ENCODE results near the gene AKTIP.
"Not testable (repeated sequence)": the region's sequence is repeated elsewhere in the genome, so short reads cannot be mapped to it uniquely, and the experiment has no call there.

AKTIP gene

GRCh38 chr16:53502331-53503269 is at the start of gene AKTIP:
Gene AKTIP, minus strand, starts transcription at chr16:53503209. Its CDS starts 2,950 bp downstream, at chr16:53500259.
- intact Hi-C loops (cut with DNase I) = loop anchor here (2.0 to 10.0 kb wide), 2 partner anchors 68 to 202 kb away; partner anchors contain the start of genes FTO, RBL2 and RPGRIP1L
- peak in 35 of 42 donors; percentile 4 to 87 (median 33) for DNase-seq

- peak; percentile 40 to 86 (median 68) for DNase-seq
- intact Hi-C loops (cut with DNase I) = no loop called here
Measured at GRCh38 chr16:53549970-53550690, 47.1 kb upstream of the AKTIP start.

GRCh38 chr16:53546988-53547391 is 44.0 kb upstream of the AKTIP start:
- no peak for DNase-seq
- intact Hi-C loops (cut with DNase I) = no loop called here

- intact Hi-C loops (cut with DNase I) = no loop called here
- no peak for DNase-seq
Measured at GRCh38 chr16:53545433-53545832, 42.4 kb upstream of the AKTIP start.

DNA sequence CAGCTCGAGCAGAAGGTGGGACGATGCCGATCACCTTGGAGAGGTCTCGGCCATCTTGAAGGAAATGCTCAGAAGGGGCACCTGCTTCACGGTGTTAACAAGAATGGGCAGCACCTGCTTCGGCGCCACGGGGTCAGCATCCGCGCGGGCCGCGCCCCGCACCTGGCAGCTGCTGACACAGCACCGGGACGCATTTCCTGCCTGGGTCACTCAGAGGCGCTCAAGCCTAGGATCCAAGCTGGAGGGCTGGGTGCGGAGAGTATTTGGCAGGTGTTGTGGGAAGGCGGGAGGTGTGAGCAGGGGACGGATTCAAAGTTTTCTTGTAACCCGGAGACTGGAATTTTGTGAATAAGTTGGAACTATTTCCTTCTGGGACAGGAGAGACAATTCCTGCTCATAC is 39.3 kb upstream of the AKTIP start:
- intact Hi-C loops (cut with DNase I) = no loop called here
- DNase-seq = no peak

DNA sequence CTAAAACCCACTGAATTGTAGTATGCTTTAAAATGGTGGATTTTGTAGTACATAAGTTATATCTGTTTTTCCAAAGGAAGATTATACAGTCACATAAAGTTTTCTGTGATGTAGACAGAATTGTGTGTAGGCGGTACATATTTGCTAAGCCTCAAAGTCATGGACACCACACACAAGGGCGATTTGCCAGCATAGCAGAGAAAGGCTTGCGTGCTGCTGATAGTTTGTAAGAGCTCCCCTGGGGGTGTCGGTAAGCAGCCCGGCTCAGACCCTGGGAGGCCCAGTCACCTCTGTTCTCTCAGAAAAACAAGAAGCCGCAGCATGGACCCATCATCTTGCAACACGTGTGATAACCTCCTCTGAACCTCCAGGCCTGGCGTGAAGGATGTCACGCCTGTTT is 38.3 kb upstream of the AKTIP start:
- intact Hi-C loops (cut with DNase I) = no loop called here

DNA sequence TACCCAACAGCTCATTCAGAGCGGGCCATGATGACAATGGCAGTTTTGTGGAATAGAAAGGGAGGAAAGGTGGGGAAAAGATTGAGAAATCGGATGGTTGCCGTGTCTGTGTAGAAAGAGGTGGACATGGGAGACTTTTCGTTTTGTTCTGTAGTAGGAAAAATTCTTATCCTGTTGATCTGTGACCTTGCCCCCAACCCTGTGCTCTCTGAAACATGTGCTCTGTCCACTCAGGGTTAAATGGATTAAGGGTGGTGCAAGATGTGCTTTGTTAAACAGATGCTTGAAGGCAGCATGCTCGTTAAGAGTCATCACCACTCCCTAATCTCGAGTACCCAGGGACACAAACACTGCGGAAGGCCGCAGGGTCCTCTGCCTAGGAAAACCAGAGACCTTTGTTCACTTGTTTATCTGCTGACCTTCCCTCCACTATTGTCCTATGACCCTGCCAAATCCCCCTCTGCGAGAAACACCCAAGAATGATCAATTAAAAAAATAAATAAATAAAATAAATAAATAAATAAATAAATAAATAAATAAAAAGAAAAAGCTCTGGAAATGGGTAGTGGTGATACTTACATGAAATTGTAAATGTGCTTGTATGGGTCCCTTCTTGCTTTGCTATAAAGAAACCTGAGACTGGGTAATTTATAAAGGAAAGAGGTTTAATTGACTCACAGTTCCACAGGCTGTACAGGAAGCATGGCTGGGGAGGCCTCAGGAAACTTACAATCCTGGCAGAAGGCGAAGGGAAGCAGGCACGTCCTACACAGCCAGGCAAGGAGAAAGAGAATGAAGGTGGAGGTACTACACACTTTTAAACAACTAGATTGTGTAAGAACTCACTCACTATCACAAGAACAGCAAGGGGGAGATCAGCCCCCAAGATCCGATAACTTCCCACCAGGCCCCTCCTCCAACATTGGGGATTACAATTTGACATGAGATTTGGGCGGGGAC is 37.0 kb upstream of the AKTIP start:
- DNase-seq; intact Hi-C loops (cut with DNase I): not testable (repeated sequence)

More for the DNA sequence above, 38.3 kb upstream of the AKTIP start:
- DNase-seq = no peak

GRCh38 chr16:53539346-53539745 is 36.3 kb upstream of the AKTIP start:
- intact Hi-C loops (cut with DNase I) = not testable (repeated sequence)

GRCh38 chr16:53537626-53538025 is 34.6 kb upstream of the AKTIP start:
- DNase-seq = no peak
- intact Hi-C loops (cut with DNase I) = no loop called here

More at GRCh38 chr16:53539346-53539745, 36.3 kb upstream of the AKTIP start:
- DNase-seq = not testable (repeated sequence)

DNA sequence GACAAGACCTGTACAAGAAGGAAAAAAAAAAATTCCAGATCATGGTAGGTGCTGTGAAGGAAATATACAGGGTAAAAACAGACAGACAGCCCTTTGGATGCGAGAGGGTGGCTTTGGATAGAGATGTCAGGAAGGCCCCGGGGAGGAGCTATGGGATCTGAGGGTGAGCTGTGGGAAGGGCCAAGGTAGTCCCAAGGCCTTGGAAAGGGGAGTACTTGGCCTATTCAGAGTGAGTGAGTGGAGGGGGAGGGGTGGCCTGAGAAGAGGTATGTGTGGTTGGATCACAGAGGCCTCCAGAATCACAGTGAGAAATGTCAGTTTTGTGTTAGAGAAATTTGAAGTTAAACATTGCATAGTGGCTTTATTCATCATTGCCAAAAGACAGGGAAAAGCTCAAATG is 31.2 kb upstream of the AKTIP start:
- intact Hi-C loops (cut with DNase I) = no loop called here
- DNase-seq = no peak

DNA sequence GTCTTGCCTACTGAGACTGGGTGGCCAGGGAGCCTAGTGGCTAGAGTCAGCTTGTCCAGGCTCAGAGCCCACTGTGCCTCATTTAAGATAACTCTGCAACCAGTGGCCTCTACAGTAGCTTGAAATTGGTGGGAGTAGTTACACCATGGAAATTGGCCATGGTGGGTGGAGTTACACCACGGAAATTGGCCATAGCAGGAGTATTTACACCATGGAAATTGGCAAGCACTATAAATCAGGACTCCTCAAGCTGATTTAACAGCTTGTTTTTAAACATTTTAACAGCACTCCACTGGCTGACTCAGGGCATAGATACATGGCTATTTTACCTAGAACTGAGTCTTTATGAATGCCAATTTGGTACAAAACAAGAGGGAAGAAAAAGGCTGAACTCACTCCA is 27.7 kb upstream of the AKTIP start:
- no peak for DNase-seq
- intact Hi-C loops (cut with DNase I) = no loop called here

DNA sequence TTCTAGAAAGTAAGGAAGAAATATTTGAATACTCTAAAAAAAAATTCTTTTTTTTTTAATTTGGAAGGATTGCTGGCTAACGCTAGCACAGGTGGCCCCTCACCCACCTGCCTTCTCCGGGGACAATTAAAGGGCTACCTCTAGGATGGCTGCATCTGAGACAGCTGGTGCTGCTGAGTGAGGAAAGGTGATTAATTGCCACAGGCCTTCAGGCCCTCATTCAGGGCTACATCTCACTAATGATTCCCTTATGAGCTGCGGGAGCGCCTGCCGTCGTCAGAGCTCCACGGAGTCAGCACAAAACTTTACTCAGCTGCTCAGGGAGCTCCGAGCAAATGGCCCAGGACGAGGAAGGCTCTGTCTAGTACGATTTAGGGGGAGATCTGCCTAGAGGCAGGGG is 27.0 kb upstream of the AKTIP start:
- intact Hi-C loops (cut with DNase I) = no loop called here
- no peak for DNase-seq

DNA sequence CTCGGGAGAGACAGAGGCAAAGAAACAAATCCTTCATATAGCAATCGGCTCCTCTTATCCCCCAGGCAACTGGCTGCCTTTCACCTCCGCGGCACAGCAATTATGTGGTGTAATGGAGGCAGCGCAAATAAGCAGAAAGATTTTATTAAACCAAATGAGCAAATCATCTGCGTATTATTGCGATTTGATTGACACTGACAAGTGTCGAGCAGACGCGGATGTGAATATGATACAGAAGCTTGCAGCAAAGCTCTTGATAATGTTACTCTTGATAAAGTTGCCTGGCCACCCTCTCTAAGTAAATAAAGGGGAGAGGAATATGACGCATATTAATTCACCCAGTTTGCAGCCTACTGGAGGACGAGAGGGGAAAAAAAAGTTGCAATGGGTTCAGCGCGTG is 26.5 kb upstream of the AKTIP start:
- peak in 1 of 42 donors; percentile 20 for DNase-seq
- intact Hi-C loops (cut with DNase I) = no loop called here

DNA sequence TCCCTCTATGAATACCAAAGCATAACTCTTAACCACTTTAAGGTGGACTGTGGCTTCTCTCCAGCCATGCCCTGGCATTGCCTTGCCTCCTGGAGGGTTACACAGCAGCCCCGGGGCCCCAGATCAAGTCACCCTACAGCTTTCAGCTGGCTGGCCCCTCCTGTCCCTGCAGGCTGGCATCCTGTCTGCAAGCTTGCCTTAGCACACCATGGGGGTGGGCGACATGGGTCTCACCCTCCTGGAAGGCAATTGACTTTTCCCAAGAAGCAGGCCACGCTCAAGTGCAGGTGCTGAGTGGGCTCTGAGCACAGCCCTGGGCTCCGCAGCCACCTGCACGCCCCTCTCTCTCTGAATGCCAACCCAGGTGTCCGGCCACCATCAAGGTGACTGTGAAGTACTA is 25.8 kb upstream of the AKTIP start:
- no peak for DNase-seq
- intact Hi-C loops (cut with DNase I) = no loop called here

DNA sequence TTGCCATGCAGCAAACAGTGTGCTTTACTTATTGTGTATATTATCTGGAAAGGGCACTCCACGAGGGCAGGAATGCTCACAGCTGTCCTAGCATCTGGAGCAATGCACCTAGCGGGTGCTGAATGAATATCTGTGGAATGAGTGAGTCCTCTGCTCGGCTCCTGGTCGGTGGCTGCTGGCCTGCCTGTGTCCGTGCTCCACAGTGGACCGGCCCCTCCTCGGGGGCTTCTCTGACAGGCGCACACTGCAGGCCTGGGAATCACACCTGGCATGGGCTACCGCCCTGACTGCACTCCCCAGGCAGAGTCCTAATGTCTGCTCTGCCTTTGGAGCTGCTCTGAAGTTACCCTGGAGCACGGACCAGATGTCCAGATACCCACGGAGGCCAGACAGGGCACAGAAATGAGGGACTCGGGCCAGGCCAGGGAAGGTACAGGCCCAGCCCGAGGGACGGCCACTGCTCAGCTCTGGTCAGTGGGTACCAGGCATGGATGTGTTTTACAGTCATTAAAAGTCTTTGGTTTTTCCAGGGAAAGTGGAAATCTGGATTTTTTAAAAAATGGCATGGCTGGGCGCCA is 21.1 kb upstream of the AKTIP start:
- intact Hi-C loops (cut with DNase I) = no loop called here
- no peak for DNase-seq

GRCh38 chr16:53523126-53523804 is 20.3 kb upstream of the AKTIP start:
- intact Hi-C loops (cut with DNase I) = no loop called here
- no peak for DNase-seq

GRCh38 chr16:53519417-53520091 is 16.5 kb upstream of the AKTIP start:
- intact Hi-C loops (cut with DNase I) = no loop called here
- no peak for DNase-seq
